GM12878 (cell line): Measurements from ENCODE around the gene TRAPPC12. TPM values are rescaled to one million over a fixed set of nuclear protein-coding genes. Genes with fewer than 3 reads are reported as not detected.

ENCODE experiments used
- ATAC-seq: fragments of 200-7000 bp; cut with Tn5 transposase; 3 replicates; pipeline ENCODE4 v1.9.1; 2020; ENCODE audit warnings: mild to moderate bottlenecking, moderate library complexity
- BruUV-seq: library from RNA; stranded (reverse); fragments of 400-500 nt; replicated peaks from 2 replicates; lab custom pipeline; 2021; lab: Mats Ljungman, UMichigan
- CTCF ChIA-PET: fragments of 300-600 bp; sonication (Branson Sonifier 250); formaldehyde crosslinking; extraction: SDS; loops from one replicate; lab custom pipeline; 2021; ENCODE audit warnings: inconsistent platforms; lab: Yijun Ruan, JAX
- POLR2A ChIA-PET: fragments of 350-600 bp; formaldehyde crosslinking; extraction: SDS; loops from one replicate; lab custom pipeline; 2021; ENCODE audit warnings: inconsistent platforms; lab: Charles Lee
- RAD21 ChIA-PET: fragments of 300-600 bp; sonication (Branson Sonifier 250); formaldehyde crosslinking; loops from one replicate; lab custom pipeline; 2023; ENCODE audit warnings: antibody characterized with exemption; ENCODE audit not compliant: unreplicated experiment; lab: Charles Lee
- SMC1A ChIA-PET: fragments of 300-600 bp; sonication (Branson Sonifier 250); formaldehyde crosslinking; loops from one replicate; lab custom pipeline; 2023; ENCODE audit not compliant: unreplicated experiment, uncharacterized antibody; lab: Charles Lee
- DNase-seq: peaks from one replicate; pipeline ENCODE4 v3.0.0-alpha.2; 2011; ENCODE audit warnings: low read depth, low spot score
- FAIRE-seq: peaks from 3 replicates; lab custom pipeline; 2011; peaks lifted over from hg19 to GRCh38; lab: Jason Lieb, UNC
- H2AFZ ChIP-seq: 2 replicates; pipeline ENCODE4 v1.6.0; 2011; ENCODE audit warnings: low read depth, low read length, control low read depth; ENCODE audit not compliant: control insufficient read depth
- H3K27ac ChIP-seq: 2 replicates; pipeline ENCODE4 v1.5.1; 2011; ENCODE audit warnings: control low read depth; ENCODE audit not compliant: control insufficient read depth, insufficient read depth
- H3K27me3 ChIP-seq, 2 experiments: replicated peaks in 1 of 2; 2 replicates each; pipeline versions ENCODE4 v1.6.0 to v1.6.1; 2011; ENCODE audit warnings: low read length in 1 of 2; ENCODE audit not compliant: control insufficient read depth in 2 of 2, insufficient read depth in 2 of 2
- H3K36me3 ChIP-seq, 2 experiments: 2 replicates each; pipeline ENCODE4 v1.5.1; 2011; ENCODE audit warnings: low read length in 1 of 2; ENCODE audit not compliant: control insufficient read depth in 2 of 2, insufficient read depth in 2 of 2
- H3K4me1 ChIP-seq: 2 replicates; pipeline ENCODE4 v1.6.1; 2011; ENCODE audit warnings: mild to moderate bottlenecking, low read length, moderate library complexity, mixed read lengths; ENCODE audit not compliant: control insufficient read depth, insufficient read depth
- H3K4me2 ChIP-seq: 2 replicates; pipeline ENCODE4 v1.6.0; 2011; ENCODE audit warnings: control low read depth; ENCODE audit not compliant: control insufficient read depth, insufficient read depth
- H3K4me3 ChIP-seq: fragments of 200-600 bp; sonication (generic); 2 replicates; pipeline ENCODE4 v1.5.1; 2016
- H3K79me2 ChIP-seq: 2 replicates; pipeline ENCODE4 v1.6.0; 2011; ENCODE audit warnings: low read length; ENCODE audit not compliant: control insufficient read depth, insufficient read depth
- H3K9ac ChIP-seq: 2 replicates; pipeline ENCODE4 v1.8.0; 2011; ENCODE audit warnings: low read length, control low read depth, mixed read lengths; ENCODE audit not compliant: control insufficient read depth, insufficient read depth
- H3K9me3 ChIP-seq: replicated peaks from 3 replicates; pipeline ENCODE4 v1.5.1; 2011; ENCODE audit warnings: mild to moderate bottlenecking, low read length; ENCODE audit not compliant: control insufficient read depth, insufficient read depth
- H4K20me1 ChIP-seq: 2 replicates; pipeline ENCODE4 v1.6.0; 2011; ENCODE audit not compliant: control insufficient read depth, insufficient read depth
- ASH2L ChIP-seq: fragments of 300-600, 200-600 bp; sonication (generic); IDR thresholded peaks from 2 replicates; pipeline ENCODE4 v1.6.1; 2017; ENCODE audit warnings: low read depth, mild to moderate bottlenecking, borderline replicate concordance
- ATF7 ChIP-seq: fragments of 450-650 bp; IDR thresholded peaks from 2 replicates; pipeline ENCODE4 v1.6.1; 2016; ENCODE audit warnings: low read depth, mild to moderate bottlenecking
- CEBPB ChIP-seq, 2 experiments: fragments of 150-350 bp in 1 of 2; IDR thresholded peaks; 2 replicates each; pipeline ENCODE4 v1.6.1; 2012 to 2014; ENCODE audit warnings: low read depth in 2 of 2, low read length in 2 of 2, borderline replicate concordance in 1 of 2, inconsistent platforms in 1 of 2
- EED ChIP-seq: sonication (generic); IDR thresholded peaks from 2 replicates; pipeline ENCODE4 v1.6.1; 2016; ENCODE audit warnings: antibody characterized with exemption, low read depth
- FOXK2 ChIP-seq: fragments of 450-650 bp; IDR thresholded peaks from 2 replicates; pipeline ENCODE4 v1.6.1; 2017; ENCODE audit warnings: mild to moderate bottlenecking, moderate library complexity
- HCFC1 ChIP-seq: fragments of 150-350 bp; IDR thresholded peaks from 2 replicates; pipeline ENCODE4 v1.6.1; 2014; ENCODE audit warnings: low read length
- IKZF2 ChIP-seq, 2 experiments: fragments of 450-650 bp; IDR thresholded peaks; 2 replicates each; pipeline ENCODE4 v1.6.1; 2017; ENCODE audit warnings: mild to moderate bottlenecking in 2 of 2, moderate library complexity in 2 of 2
- IRF3 ChIP-seq: fragments of 450-650 bp; IDR thresholded peaks from 2 replicates; pipeline ENCODE4 v1.6.1; 2014; ENCODE audit warnings: mild to moderate bottlenecking
- MTA3 ChIP-seq: IDR thresholded peaks from 2 replicates; pipeline ENCODE4 v1.6.1; 2012; ENCODE audit warnings: low read length, inconsistent platforms, borderline replicate concordance
- MYC ChIP-seq: IDR thresholded peaks from 2 replicates; pipeline ENCODE4 v1.6.1; 2011; ENCODE audit warnings: mild to moderate bottlenecking, low read length, moderate library complexity, inconsistent platforms; ENCODE audit not compliant: insufficient read depth, insufficient replicate concordance, insufficient read length, severe bottlenecking
- NFIC ChIP-seq: IDR thresholded peaks from 2 replicates; pipeline ENCODE4 v1.6.1; 2012; ENCODE audit warnings: low read depth, mild to moderate bottlenecking, inconsistent platforms, low read length, moderate library complexity
- NFXL1 ChIP-seq: fragments of 450-650 bp; IDR thresholded peaks from 2 replicates; pipeline ENCODE4 v1.6.1; 2017; ENCODE audit warnings: antibody characterized with exemption, mild to moderate bottlenecking, borderline replicate concordance
- SMAD1 ChIP-seq: fragments of 450-650 bp; IDR thresholded peaks from 2 replicates; pipeline ENCODE4 v1.6.1; 2018; ENCODE audit warnings: mild to moderate bottlenecking, low read depth; ENCODE audit not compliant: partially characterized antibody
- SREBF2 ChIP-seq: IDR thresholded peaks from 2 replicates; pipeline ENCODE4 v1.6.1; 2012; ENCODE audit warnings: mild to moderate bottlenecking, low read length
- TBL1XR1 ChIP-seq: IDR thresholded peaks from 2 replicates; pipeline ENCODE4 v1.6.1; 2012; ENCODE audit warnings: low read depth, low read length, improper control_type of control experiment
- TCF3 ChIP-seq: IDR thresholded peaks from 2 replicates; pipeline ENCODE4 v1.6.1; 2012; ENCODE audit warnings: low read depth, mild to moderate bottlenecking, low read length, borderline replicate concordance; ENCODE audit not compliant: insufficient read depth
- WGBS: methylation state at CpG from one replicate; pipeline ENCODE4 v1.1.6; 2016; ENCODE audit warnings: low lambda C conversion rate; ENCODE audit not compliant: insufficient replicate concordance, insufficient coverage; ENCODE audit errors: missing lambda C conversion rate; 5-methylcytosine and 5-hydroxymethylcytosine counted together
- in situ Hi-C: fragments of 300-500 bp; cut with MboI; formaldehyde crosslinking; loops from 9 replicates; pipeline ENCODE4 v1.14.3; 2018; ENCODE audit warnings: mixed read lengths
- intact Hi-C: fragments of 100-400 bp; cut with micrococcal nuclease; formaldehyde crosslinking; loops from one replicate; pipeline ENCODE4 v1.14.2; 2022; ENCODE audit not compliant: unreplicated experiment
- polyA plus RNA-seq, 11 experiments: library from polyadenylated mRNA; depleted of rRNA in 4 of 11; unstranded in 6 of 11; stranded (reverse) in 5 of 11; fragments of >200 nt; fragmentation: Nextera tagmentation in 4 of 11; fragmentation: Illumina TruSeq in 1 of 11; extraction: Ambion mirVana in 4 of 11; extraction: Trizol in 1 of 11; gene quantifications; 1 replicate in 1 of 11; 2 replicates in 10 of 11; pipeline versions ENCODE4 v1.2.1 to v1.2.3, GENCODE V29; 2011 to 2016; ENCODE audit warnings: inconsistent platforms in 2 of 11, missing spikeins in 2 of 11, low read depth in 1 of 11
- total RNA-seq, 4 experiments: library from RNA; depleted of rRNA in 3 of 4; stranded (reverse); fragments of >200 nt in 3 of 4; fragmentation: Illumina TruSeq in 1 of 4; extraction: Trizol in 1 of 4; gene quantifications; 2 replicates each; pipeline versions ENCODE4 v1.2.1 to v1.2.3, GENCODE V29; 2013 to 2021

TRAPPC12 gene
- total and polyA plus RNA-seq, 10 of the 15 experiments (the other 5 are each of a cell fraction or from before 2014, with no cell fraction given): 8.6 to 77.1 (median 37.4) TPM

- peaks cover 6% of the 10 kb centered on the region for H3K4me1 ChIP-seq
- H4K20me1 ChIP-seq: no peaks in the 10 kb centered on the region
- H3K36me3 ChIP-seq: peaks cover 8 to 31% of the 10 kb centered on the region in 2 experiments
- no peak for FAIRE-seq
- RAD21 ChIA-PET: no interaction called here
- H3K27me3 ChIP-seq: no peaks in the 10 kb centered on the region
- H3K79me2 ChIP-seq: no peaks in the 10 kb centered on the region
- POLR2A ChIA-PET: no interaction called here
- H3K27ac ChIP-seq: no peak overlapping the region
- no TSS peak for BruUV-seq
- no peak overlapping the region for H3K4me3 ChIP-seq
- whole genome bisulfite sequencing: 89% methylated on average over 19 of the region's 19 CpGs
- in situ Hi-C loops: no loop called here
- SMC1A ChIA-PET: interaction anchor here (1.2 to 1.4 kb wide), 2 partner anchors 16 to 230 kb away, joined by 3 read pairs; no protein-coding TSS in a partner anchor
- H3K4me2 ChIP-seq: no peak overlapping the region
- TF ChIP-seq HCFC1 (no peak), MTA3 (no peak), ATF7 (no peak), IKZF2 (IDR thresholded peaks at IDR 0.05) (no peak), TBL1XR1 (no peak), NFXL1 (no peak), FOXK2 (no peak), NFIC (no peak), IRF3 (no peak), SMAD1 (no peak), CEBPB (IDR thresholded peaks at IDR 0.05; ENCODE audit: borderline replicate concordance in 1 of 2, low read depth in 2 of 2, low read length in 2 of 2) (no peak), ASH2L (no peak), TCF3 (no peak), SREBF2 (no peak), MYC (no peak), EED (no peak)
- TF ChIP-seq, all 136 proteins: peak for 0
- intact Hi-C loops: no loop called here
- CTCF ChIA-PET: interaction anchor here (3.3 kb wide), 1 partner anchor 41 kb away, joined by 44 read pairs; no protein-coding TSS in a partner anchor
- Histone ChIP-seq H3K9me3 (no peaks in the 10 kb centered on the region; the same call in 2 of the 3 replicates), H3K9ac (no peak overlapping the region), H2AFZ (no peak overlapping the region)
- ATAC-seq (no peak), DNase-seq (no peak)
Measured at GRCh38 chr2:3421580-3421979, 42.1 kb downstream of the TRAPPC12 start.
